ENCODE data around the gene KCNK6. TPM values are rescaled to one million over a fixed set of nuclear protein-coding genes. Genes with fewer than 3 reads are reported as not detected.

The KCNK6 gene
- total RNA-seq, 1 donor from 2014 or later: 29.2 TPM

DNA sequence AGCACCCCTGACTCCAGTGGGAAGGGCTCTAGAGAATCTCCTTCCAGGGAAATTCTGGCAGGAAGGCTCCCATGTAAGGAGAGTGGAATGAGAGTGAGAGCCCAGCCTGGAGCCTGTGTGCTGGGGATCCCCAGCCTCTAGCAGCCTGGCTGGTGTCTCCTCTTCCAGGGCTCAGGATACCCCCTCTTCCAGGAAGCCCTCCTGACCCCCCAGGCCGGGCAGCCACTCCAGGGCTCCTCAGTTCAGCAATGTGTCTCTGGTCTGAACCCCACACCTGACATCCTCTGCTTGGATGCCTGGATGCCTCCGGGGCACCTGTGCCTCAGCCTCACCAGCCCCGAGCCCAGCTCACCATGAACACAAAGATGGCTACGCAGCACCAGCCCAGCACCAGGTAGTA lies 12.6 kb upstream of the KCNK6 start:
- Mint-ChIP-seq H3K4me1 (ENCODE audit: low read depth) (peaks cover 11% of the 10 kb centered on the region), H3K36me3 (ENCODE audit: low read depth) (peaks cover 5% of the 10 kb centered on the region), H3K27me3 (ENCODE audit: low read depth) (no peaks in the 10 kb centered on the region)

DNA sequence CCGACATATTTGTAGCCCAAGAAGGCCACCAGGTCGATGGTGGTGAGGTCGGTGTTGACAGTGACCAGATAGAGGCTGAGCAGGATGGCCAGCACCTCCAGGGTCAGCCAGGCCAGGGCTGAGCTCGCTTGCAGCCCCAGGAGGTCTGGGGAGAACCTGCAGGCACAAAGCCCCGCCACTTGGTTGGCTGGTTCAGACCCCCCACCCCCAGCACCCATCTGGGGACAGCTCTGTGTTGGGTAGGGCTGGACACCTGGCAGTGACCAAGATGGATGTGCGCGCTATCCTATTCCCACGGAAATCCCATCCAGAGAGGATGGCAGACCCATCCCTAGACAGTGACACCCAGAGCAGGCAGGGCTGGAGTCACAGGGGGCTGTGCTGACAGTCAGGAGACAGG lies 12.0 kb upstream of the KCNK6 start:
- peaks cover 5% of the 10 kb centered on the region for H3K36me3 Mint-ChIP-seq (ENCODE audit: low read depth)
- H3K27ac Mint-ChIP-seq (ENCODE audit: unreplicated experiment): no peak overlapping the region

More for the DNA sequence above, 12.6 kb upstream of the KCNK6 start:
- H3K9me3 Mint-ChIP-seq (ENCODE audit: low read depth): no peaks in the 10 kb centered on the region
- no peak for DNase-seq (ENCODE audit: low spot score)
- no peak overlapping the region for H3K27ac Mint-ChIP-seq (ENCODE audit: unreplicated experiment)
- TF ChIP-seq, protein P1, sequence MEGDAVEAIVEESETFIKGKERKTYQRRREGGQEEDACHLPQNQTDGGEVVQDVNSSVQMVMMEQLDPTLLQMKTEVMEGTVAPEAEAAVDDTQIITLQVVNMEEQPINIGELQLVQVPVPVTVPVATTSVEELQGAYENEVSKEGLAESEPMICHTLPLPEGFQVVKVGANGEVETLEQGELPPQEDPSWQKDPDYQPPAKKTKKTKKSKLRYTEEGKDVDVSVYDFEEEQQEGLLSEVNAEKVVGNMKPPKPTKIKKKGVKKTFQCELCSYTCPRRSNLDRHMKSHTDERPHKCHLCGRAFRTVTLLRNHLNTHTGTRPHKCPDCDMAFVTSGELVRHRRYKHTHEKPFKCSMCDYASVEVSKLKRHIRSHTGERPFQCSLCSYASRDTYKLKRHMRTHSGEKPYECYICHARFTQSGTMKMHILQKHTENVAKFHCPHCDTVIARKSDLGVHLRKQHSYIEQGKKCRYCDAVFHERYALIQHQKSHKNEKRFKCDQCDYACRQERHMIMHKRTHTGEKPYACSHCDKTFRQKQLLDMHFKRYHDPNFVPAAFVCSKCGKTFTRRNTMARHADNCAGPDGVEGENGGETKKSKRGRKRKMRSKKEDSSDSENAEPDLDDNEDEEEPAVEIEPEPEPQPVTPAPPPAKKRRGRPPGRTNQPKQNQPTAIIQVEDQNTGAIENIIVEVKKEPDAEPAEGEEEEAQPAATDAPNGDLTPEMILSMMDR (IDR thresholded peaks at IDR 0.05): no peak
- H3K4me3 Mint-ChIP-seq (ENCODE audit: unreplicated experiment): no peak overlapping the region

DNA sequence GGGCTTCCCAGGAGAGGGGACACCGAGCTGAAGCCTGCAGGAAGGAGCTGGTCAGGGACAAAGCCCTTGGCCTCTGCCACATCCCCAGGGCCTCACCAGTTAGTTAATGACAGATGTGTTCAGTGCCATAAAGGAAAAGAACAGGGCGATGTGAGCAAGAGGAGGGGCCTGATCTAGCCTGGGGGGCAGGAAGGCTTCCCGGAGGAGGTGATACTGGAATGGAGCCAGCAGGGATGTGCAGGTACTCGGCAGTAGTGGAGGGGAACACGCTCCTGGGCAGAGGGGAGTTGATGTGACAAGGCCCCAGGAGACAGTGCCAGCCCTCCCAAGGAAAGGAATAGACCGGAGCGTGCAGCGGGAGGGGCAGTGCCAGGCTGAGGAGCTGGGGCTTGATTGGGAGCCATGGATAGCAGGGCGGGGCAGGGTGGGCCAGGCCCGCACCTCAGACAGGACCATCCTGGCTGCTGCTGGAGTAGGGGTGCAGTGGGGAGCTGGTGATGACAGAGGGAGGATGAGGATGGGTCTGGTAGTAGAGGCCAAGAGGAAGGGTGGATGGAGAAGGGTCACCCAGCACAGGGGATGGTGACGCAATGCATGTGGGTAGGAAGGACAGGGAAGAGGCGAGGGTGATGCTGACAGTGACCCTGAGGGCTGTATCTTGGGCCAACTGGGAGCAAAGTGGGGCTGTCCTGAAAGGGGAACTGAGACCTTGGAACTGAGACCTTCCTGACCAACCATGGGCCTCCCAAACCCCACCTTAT lies 11.5 kb upstream of the KCNK6 start:
- H3K36me3 Mint-ChIP-seq (ENCODE audit: low read depth): peaks cover 5% of the 10 kb centered on the region
- TF ChIP-seq, protein P1 (IDR thresholded peaks at IDR 0.05): no peak
- DNase-seq (ENCODE audit: low spot score): no peak
- H3K27ac Mint-ChIP-seq (ENCODE audit: unreplicated experiment): no peak overlapping the region
- H3K9me3 Mint-ChIP-seq (ENCODE audit: low read depth): no peaks in the 10 kb centered on the region
- no peak overlapping the region for H3K4me3 Mint-ChIP-seq (ENCODE audit: unreplicated experiment)
- H3K4me1 Mint-ChIP-seq (ENCODE audit: low read depth): peaks cover 12% of the 10 kb centered on the region
- H3K27me3 Mint-ChIP-seq (ENCODE audit: low read depth): no peaks in the 10 kb centered on the region

More for the DNA sequence above, 12.0 kb upstream of the KCNK6 start:
- H3K4me1 Mint-ChIP-seq (ENCODE audit: low read depth): peaks cover 14% of the 10 kb centered on the region
- no peaks in the 10 kb centered on the region for H3K9me3 Mint-ChIP-seq (ENCODE audit: low read depth)
- no peak for DNase-seq (ENCODE audit: low spot score)
- no peaks in the 10 kb centered on the region for H3K27me3 Mint-ChIP-seq (ENCODE audit: low read depth)
- H3K4me3 Mint-ChIP-seq (ENCODE audit: unreplicated experiment): no peak overlapping the region
- TF ChIP-seq, protein P1 (IDR thresholded peaks at IDR 0.05): no peak

DNA sequence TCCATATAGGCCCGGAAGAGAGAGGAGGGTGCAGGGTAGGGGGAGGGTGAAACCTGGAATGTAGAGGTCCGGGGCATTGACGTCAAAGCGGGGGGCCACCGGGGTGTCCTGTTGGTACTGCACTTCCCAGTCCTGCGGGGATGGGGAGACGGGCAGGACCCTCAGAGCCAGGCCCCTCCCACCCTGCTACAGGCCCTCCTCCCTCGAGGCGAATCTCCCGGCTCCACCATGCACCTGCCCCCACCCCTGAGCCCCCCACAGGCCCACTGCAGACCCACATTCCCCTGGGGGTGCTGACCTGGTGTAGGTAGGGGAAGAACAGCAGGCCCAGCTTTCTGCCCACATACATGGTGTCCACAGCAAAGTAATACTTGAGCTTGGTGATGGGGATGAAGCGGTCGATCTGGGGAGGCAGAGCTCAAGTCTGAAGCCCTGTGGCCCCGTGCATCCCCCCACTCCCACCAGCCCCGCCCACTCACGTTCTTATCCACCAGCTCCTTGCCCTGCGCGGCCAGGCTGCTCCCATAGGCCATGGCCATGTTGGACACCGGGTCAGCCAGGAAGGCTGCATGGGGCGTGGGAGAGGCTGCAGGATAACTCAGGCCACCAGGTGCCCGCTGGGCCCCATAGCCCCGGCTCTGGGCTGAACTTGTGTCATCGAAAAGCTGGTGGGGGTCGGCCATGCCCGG lies 10.6 kb upstream of the KCNK6 start:
- no peak for DNase-seq (ENCODE audit: low spot score)
- H3K4me3 Mint-ChIP-seq (ENCODE audit: unreplicated experiment): no peak overlapping the region
- no peaks in the 10 kb centered on the region for H3K27me3 Mint-ChIP-seq (ENCODE audit: low read depth)

More for the DNA sequence above, 10.6 kb upstream of the KCNK6 start:
- H3K36me3 Mint-ChIP-seq (ENCODE audit: low read depth): peaks cover 5% of the 10 kb centered on the region
- peaks cover 11% of the 10 kb centered on the region for H3K4me1 Mint-ChIP-seq (ENCODE audit: low read depth)
- H3K27ac Mint-ChIP-seq (ENCODE audit: unreplicated experiment): no peak overlapping the region
- TF ChIP-seq, protein P1 (IDR thresholded peaks at IDR 0.05): no peak
- no peaks in the 10 kb centered on the region for H3K9me3 Mint-ChIP-seq (ENCODE audit: low read depth)

All from chondrocyte (in vitro differentiated cells).